ENCODE results near the gene ZBTB7B.

ZBTB7B gene

DNA sequence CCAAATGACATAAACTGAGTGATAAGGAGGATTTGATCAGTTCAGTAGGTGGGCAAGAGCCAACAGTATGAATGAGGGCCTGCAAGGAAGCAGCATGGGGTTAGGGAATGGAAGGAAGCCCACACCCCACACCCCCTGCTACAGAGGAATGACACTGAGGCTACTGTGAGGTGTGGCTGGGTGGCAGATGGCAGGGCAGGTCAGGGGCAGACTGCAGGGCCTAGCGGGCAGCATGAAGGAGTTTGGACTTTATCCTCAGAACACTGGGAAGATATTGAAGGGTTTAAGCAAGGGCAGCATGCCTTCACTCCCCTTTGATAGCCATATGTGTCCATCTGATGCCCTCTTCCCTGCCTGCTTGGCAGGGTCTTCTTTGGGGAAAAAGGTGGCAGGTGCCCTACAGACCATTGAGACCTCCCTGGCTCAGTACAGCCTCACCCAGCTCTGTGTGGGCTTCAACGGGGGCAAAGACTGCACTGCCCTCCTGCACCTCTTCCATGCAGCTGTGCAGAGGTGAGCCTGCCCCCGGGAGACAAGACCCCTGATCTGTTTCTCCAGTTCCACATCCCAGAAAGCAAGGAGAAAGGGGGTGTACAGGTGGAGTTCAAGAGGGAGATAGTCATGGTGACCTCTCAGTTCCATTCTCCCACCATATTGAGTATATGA lies 13.3 kb upstream of the ZBTB7B start:
- DNase-seq: no peak

DNA sequence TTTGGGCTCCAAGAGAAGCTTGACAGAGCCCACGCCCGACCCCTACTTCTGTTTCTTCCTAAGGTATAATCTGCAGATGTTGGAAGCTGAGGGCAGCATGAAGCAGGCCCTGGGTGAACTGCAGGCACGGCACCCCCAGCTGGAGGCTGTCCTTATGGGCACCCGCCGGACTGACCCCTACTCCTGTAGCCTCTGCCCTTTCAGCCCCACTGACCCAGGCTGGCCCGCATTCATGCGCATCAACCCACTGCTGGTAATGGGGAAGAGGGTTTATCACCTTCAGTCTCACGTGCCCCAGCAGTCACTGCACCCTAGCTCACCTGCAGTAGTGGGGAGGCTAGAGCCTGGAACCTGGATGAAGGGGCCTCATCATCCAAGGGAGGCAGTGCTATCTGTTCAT lies 12.3 kb upstream of the ZBTB7B start:
- no peak for DNase-seq

- DNase-seq: no peak
These were observed 9.7 kb upstream of the ZBTB7B start for GRCh38 chr1:154992721-154993571.

DNA sequence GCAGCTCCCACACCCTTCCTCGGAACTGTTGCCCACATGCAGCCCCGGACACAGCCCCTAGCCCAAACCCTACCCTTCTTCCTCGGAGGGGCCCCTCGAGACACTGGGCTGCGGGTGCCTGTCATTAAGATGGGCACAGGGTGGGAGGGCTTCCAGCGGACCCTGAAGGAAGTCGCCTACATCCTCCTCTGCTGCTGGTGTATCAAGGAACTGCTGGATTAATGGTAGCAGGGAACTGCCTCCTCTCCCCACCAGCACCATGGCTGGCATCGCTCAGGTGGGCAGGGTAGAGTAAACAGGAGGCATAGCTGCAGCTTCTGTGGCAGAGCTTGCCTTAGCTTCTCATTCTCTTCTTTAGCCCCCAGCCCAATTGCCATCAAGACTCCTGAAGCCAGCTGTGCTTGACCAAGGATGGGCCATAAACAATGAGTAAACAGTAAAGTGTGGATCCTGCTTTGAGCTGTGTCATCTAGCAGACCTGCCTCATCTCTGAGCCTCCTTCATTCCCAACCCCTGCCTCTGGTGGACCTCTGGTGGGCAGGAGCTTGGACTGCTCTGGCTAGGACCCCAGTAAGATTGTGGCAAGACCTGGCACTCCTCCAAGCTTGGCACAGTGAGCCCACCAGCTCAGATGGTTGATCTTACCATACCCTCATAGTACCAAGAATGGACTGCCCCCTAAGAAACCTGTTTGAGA lies 8.9 kb upstream of the ZBTB7B start, which contains the start of gene LENEP:
LENEP (plus strand) TSS at position 15 of the 697 bp plus-strand sequence; CDS start at position 37, 22 bp downstream.
- no peak for DNase-seq

DNA sequence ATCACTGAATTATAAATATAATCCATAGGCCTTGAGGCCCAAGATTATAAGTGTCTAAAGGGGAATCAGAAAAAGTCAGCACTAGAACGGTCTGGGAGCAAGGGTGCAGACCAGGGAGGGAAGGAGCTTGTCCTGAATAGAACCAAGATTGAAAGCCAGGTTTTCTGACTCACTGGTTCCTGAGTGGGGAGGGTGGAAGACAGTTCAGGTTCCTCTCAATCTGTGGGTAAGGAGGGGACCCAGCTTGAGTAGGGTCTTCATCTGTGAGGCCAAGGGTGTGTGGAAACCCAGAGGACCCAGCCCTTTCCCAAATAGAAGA lies 8.4 kb upstream of the ZBTB7B start:
- no peak for DNase-seq

DNA sequence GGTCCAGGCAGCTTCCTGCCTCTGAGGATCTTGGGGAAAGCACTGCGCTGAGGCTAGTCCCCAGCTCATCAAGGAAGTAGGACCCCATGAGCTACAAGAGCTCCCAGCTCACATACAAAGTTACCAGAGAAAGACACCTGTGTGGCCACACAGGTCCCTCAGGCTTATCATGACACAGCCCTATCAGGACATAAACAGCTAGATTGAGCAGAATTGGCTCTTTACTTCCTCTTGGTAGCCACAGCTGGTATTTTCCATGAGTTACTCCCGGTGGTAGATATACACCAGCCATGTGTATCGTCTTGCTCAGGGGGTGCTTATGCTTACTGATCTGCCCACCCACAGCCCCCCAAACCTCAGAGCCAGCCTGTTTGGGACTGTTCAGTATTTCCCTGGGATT lies 8.0 kb upstream of the ZBTB7B start:
- no peak for DNase-seq

GRCh38 chr1:154995301-154995983 lies 7.2 kb upstream of the ZBTB7B start:
- peak; percentile 13 for DNase-seq

- no peak for DNase-seq
These were observed 5.5 kb upstream of the ZBTB7B start for GRCh38 chr1:154996966-154997701.

DNA sequence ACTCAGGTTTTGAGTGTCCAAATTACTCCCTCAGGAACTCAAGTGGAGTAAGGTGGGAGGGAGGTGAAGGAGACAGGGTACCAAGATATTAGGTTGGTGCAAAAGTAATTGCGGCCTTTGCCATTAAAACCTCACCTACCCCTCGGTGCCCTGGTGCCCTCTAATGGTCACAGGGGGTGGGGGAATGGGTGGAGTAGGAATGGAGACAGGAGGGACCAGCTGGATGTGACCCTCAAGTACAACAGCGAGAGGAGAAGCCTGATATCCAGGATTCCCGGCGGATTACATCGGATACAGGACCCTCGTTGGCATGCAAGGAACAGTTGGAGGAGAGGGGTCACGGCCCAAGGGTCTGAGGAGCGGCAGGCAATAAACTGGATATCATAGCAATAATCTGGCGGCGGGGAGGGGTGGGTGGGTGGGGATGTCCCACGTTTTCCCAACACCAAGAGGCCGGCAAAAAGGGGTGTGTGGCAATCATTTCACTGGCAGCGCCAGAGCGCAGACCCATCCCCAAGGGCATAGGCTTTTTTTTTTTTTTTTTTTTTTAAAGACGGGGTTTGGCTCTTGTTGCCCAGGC lies 4.3 kb upstream of the ZBTB7B start:
- DNase-seq: no peak

DNA sequence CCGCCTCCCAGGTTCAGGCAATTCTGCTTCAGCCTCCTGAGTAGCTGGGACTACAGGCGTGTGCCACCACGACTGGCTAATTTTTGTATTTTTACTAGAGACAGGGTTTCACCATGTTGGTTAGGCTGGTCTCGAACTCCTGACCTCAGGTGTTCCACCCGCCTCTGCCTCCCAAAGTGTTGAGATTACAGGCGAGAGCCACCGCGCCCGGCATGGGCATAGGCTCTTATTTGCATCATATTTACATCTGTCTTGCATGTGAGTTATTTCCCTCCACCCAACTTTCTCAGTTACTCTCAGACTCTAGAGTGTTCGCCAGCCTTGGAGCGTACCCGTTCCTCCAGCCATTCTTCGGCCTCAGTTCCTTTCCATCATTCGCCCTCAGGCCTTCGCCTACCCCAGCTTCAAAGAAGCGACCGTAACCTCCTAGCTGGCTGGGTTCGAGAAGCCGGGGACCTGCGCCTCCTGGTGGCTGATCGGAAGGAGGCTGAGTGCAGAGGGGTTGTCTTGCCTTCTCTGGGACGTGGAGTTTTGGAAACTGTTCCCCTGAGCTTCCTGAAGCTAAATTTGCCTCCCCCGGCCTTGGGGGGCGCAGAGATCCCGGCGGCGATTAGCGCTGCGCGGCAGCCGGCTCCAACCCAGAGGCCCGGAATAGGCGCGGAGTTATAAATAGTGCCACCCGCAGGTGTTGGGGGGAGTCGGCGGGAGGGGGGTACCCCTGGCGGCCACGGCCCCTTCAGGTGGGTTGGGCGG lies 3.6 kb upstream of the ZBTB7B start:
- DNase-seq: peak; percentile 14

GRCh38 chr1:154999571-155000410 lies 2.8 kb upstream of the ZBTB7B start:
- no peak for DNase-seq

DNA sequence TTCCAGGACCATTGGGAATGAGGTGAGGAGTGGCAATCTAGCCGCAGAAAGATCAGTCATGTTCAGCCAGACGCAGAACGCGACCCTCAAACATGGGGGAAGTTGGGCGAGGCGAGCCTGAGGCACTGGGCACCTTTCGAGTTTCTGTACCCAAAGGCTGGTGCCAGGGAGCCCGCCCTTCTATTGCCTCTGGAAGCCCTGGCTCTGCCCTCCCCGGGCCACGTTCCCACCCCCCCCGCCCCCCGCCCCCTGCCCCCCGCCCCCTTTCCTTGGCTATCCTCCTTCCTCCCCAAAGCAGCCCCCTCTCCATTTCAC lies 2.2 kb upstream of the ZBTB7B start:
- no peak for DNase-seq

- peak; percentile 75 for DNase-seq
These were observed 1.7 kb upstream of the ZBTB7B start for GRCh38 chr1:155000726-155001424.

GRCh38 chr1:155001425-155001674 lies 1.3 kb upstream of the ZBTB7B start:
- DNase-seq: no peak

DNA sequence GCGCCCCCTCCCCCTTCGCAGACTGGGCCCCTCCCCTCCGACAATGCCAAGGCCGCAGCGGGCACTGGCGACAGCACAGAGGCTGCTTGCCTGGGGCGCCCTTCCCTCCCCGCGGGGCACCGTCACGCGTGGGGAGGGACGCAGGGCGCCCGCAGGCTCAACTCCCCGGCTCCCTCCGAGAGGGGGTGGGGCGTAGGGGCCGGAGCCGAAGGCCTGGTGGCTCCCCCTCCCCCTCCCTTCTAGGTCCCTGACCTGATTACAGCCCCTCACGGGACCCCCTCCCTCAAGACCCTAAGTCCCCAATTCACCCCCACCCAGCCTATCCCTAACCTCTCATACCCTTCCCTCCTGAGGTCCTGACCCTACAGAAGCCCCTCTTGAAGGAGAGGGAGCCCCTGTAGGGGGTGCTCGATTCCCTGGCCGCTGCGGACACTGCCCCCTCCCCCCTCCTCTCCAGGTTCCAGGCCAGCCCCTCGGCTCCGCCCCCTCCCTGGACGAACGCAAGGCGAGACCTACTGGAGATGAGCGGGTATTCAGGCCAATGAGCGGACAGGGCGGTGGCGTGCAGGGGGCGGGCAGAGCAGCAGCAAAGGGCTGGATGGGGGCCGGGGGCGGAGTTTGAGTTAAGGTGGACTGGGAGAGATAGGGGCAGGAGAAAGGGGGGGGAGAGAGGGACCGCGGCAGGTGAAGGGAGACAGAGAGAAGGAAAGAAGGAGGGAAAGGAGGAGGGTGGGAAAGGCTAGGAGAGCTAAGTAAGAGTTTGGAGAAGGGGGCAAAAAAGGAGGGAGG lies 733 bp upstream of the ZBTB7B start:
- peak; percentile 94 for DNase-seq

DNA sequence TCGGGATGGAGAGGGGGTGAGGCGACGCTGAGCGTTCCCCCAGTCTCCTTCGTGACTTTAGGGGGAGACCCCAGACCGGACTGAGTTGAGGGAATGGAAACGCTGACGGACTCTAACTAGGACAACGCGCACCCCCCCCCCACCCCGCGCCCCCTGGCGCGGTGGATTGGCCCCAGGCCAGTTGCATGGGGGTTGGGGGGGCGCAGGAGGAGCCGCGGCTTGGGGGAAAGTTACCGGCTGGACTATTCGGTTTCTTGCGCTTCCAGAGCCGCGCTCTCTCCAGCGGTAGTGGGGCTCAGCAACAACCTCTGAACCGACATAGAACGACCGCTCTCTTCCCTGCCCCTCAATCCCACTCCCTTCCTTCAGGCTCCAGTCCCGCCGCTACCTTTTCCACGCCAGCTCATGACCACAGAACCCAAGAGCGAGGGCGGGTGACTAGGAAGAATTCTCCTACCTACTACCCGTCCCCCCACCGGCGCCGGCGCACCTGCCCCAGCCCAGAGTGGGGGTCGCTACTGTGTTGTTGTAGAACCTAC lies 694 bp downstream of the ZBTB7B start:
- no peak for DNase-seq

- DNase-seq: no peak
These were observed 1.3 kb downstream of the ZBTB7B start for GRCh38 chr1:155003766-155004351.

DNA sequence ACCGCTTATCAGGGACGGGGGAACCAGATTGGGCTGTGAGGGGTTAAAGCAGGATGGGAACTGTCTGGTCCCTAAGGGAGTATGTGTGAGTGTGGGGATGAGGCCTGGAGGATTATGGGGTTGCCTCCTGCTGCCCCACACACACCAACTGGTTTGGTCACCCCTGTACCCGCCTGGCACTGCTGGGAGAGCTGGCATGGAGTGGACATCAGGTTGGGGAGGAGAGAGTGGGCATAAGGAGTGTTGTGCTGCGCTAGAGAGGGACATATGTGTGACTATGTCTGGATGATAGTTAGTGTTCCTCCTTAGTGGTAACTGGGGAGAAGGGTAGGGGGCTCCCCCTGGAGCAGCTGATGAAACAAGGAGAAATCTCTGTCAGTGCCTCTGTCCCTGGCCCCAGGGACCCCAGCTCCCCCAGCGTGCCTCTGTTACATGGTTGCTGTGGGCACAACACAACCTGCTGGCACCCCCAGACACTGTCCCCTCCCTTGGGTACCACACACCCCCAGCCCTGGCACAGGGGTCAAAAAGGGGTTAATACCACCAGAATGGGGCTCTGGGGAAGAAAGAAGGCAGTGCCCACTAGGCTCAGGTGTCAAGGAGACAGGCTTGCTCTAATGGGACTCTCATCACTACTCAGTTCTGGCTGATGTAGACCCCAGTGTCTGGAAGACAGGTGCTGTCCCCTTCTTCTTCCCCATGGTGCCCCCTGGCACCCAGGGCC lies 1.9 kb downstream of the ZBTB7B start:
- DNase-seq: no peak
